PFSK-1 (cell line): ENCODE data around the gene SP8.

ENCODE experiments used
- FOXP2 ChIP-seq: optimal IDR thresholded peaks from 2 replicates; pipeline ENCODE3; 2011; ENCODE audit warnings: borderline replicate concordance, control low read depth, inconsistent platforms; ENCODE audit not compliant: insufficient read depth; ENCODE audit errors: extremely low read length, extremely low read depth
- POLR2AphosphoS5 ChIP-seq: IDR thresholded peaks from 2 replicates; pipeline ENCODE4 v1.6.1; 2012; ENCODE audit warnings: low read depth, mild to moderate bottlenecking, control low read depth, low read length, moderate library complexity
- SIN3A ChIP-seq: IDR thresholded peaks from 2 replicates; pipeline ENCODE4 v1.6.1; 2012; ENCODE audit warnings: mild to moderate bottlenecking, low read length, moderate library complexity, borderline replicate concordance; ENCODE audit not compliant: insufficient read depth
- TAF1 ChIP-seq: IDR thresholded peaks from 2 replicates; pipeline ENCODE4 v1.6.1; 2012; ENCODE audit warnings: low read length, control low read depth, borderline replicate concordance; ENCODE audit not compliant: insufficient read depth
- TF ChIP-seq, protein P1 (sequence below), 2 experiments: IDR thresholded peaks; 2 replicates each; pipeline versions ENCODE4 v1.6.1 to v1.8.0; 2011 to 2012; ENCODE audit warnings: low read depth in 2 of 2, low read length in 2 of 2, control low read depth in 1 of 2, inconsistent platforms in 1 of 2, mild to moderate bottlenecking in 1 of 2, moderate library complexity in 1 of 2; ENCODE audit not compliant: insufficient read depth in 1 of 2

Gene SP8

DNA sequence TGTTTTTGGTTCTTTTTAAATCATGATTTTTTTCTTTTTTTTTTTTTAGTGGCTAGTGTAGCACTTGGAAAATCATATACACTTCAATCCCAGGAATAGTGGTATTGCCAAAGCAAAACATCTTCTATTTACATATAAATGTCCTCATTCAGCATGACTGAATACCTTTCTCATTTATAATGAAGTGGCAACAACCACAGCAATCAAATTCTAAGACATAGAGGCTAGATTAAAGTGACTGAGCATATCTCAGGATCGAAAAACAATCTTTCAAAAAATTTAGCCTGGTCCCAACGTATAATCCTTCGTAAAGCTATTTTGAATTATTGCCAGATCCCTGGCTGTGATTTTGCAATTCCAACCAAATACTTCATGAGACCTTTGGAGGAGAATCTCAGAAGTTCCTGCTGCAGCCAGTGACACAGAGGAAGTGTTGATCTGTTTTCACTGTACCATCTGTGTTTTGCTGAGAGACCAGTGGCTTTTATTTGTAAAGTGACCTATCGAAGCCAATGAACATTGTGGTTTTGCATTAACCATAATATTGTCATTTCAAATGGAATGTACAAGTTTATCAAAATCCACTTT lies 29.8 kb upstream of the SP8 start:
- TF ChIP-seq SIN3A (no peak), TAF1 (no peak), POLR2AphosphoS5 (no peak), FOXP2 (no peak)
- TF ChIP-seq, protein P1, sequence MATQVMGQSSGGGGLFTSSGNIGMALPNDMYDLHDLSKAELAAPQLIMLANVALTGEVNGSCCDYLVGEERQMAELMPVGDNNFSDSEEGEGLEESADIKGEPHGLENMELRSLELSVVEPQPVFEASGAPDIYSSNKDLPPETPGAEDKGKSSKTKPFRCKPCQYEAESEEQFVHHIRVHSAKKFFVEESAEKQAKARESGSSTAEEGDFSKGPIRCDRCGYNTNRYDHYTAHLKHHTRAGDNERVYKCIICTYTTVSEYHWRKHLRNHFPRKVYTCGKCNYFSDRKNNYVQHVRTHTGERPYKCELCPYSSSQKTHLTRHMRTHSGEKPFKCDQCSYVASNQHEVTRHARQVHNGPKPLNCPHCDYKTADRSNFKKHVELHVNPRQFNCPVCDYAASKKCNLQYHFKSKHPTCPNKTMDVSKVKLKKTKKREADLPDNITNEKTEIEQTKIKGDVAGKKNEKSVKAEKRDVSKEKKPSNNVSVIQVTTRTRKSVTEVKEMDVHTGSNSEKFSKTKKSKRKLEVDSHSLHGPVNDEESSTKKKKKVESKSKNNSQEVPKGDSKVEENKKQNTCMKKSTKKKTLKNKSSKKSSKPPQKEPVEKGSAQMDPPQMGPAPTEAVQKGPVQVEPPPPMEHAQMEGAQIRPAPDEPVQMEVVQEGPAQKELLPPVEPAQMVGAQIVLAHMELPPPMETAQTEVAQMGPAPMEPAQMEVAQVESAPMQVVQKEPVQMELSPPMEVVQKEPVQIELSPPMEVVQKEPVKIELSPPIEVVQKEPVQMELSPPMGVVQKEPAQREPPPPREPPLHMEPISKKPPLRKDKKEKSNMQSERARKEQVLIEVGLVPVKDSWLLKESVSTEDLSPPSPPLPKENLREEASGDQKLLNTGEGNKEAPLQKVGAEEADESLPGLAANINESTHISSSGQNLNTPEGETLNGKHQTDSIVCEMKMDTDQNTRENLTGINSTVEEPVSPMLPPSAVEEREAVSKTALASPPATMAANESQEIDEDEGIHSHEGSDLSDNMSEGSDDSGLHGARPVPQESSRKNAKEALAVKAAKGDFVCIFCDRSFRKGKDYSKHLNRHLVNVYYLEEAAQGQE (IDR thresholded peaks at IDR 0.05; ENCODE audit: insufficient read depth in 1 of 2, low read depth in 2 of 2, low read length in 2 of 2) = no peak

DNA sequence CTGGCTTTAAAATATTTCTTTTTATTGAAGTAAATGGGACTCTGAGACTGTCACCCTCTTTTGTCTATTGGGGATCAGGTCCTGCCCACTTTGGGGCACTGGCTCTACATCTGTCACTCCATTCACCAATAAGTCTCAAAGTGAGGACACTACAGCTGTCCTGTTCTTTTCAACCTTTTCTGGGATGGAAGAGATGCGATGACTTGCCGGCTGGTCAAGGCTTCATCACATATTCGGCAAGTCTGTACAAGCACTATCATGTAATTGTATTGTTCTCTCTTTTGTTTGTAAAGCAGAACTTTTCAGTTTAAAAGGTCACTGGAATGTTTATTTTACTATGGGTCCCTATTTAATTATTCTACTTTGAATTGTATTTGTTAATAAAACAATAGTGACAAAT lies 17.7 kb upstream of the SP8 start:
- TF ChIP-seq TAF1 (no peak), SIN3A (no peak), FOXP2 (no peak), POLR2AphosphoS5 (no peak)
- TF ChIP-seq, protein P1 (IDR thresholded peaks at IDR 0.05; ENCODE audit: insufficient read depth in 1 of 2, low read depth in 2 of 2, low read length in 2 of 2) = no peak

DNA sequence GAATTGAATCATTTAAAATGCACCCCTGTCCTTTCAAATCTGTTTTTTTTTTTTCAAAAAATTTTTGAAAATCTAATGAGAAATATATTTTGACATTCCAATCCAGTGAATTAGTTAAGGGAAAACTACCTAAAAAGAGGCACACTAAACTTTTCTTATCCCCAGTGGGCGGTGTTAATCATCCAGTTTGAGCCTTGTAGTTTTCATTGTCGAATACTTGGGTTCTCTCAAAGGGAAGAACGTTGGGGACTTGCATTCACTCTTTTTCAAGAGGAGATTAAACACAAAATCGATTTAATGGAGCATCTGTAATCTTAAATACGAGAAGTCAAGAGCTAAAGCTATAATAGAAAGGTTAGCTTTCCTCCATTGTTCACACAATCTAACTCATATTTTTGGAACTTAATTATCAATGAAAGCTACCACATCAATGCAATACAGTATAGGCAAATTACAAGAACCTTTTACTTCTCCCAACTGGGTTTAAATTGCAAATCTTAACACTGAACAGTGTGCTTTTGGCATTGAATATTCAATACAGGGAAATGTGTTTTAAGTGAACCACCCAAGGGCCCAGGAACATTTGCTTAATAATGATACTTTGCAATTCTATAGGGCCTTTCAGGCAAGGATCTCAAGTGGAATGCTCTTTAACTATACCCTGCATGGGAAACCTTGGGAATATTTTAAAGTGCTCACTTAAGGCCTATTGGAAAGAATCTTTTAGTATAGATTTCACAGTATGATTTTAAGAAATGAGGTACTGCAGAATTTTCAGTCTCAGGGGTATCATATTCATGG lies 13.1 kb upstream of the SP8 start:
- no peak for TF ChIP-seq TAF1
- TF ChIP-seq FOXP2 = no peak
- TF ChIP-seq, protein P1 (IDR thresholded peaks at IDR 0.05; ENCODE audit: insufficient read depth in 1 of 2, low read depth in 2 of 2, low read length in 2 of 2) = no peak
- TF ChIP-seq SIN3A = no peak
- TF ChIP-seq POLR2AphosphoS5 = no peak

DNA sequence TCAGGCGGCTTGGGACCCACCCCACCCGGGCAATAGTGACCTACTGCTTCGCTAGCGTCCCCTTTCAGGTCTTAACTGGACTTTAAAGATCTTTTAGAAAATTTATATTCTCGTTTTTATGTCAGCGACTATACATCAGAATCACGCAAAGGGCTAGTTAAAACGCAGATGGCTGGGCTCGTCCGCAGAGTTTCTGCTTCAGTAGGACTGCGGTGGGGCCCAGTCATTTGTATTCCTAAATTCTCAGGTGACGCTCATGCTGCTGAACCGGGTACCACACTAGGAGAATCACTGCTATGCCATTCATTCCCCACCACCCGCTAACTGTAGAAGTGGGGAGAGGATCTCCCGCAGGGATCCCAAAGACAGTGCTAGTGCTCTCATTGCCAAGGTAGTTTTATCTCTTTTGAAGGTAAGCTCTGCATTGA lies 12.0 kb upstream of the SP8 start:
- no peak for TF ChIP-seq TAF1
- TF ChIP-seq, protein P1 (IDR thresholded peaks at IDR 0.05; ENCODE audit: insufficient read depth in 1 of 2, low read depth in 2 of 2, low read length in 2 of 2) = no peak
- no peak for TF ChIP-seq FOXP2
- no peak for TF ChIP-seq POLR2AphosphoS5
- TF ChIP-seq SIN3A = no peak
